ENCODE measurements around the gene APBA2.

- TF ChIP-seq POLR2AphosphoS5 (IDR thresholded peaks at IDR 0.05; ENCODE audit: low read depth, low read length) (no peak), PATZ1 (CRISPR knock-in tag; IDR thresholded peaks at IDR 0.05) (no peak), RNF2 (conservative IDR thresholded peaks at IDR 0.05; ENCODE audit: low read depth) (no peak), MEF2D (CRISPR knock-in tag; IDR thresholded peaks at IDR 0.05) (no peak), TEAD2 (CRISPR knock-in tag; IDR thresholded peaks at IDR 0.05) (no peak)
Measured at GRCh38 chr15:29095746-29096145, 210.0 kb downstream of the APBA2 start.

All from HepG2 (cell line).